Cortex of kidney (tissue), 1 donor: ENCODE results near the gene MIB1.

Experiments
- DNase-seq: peaks from one replicate; lab custom pipeline; 2025; lab: John Stamatoyannopoulos, UW

MIB1 gene

GRCh38 chr18:21815101-21815500 is 74.5 kb downstream of the MIB1 start:
- DNase-seq, result no peak

GRCh38 chr18:21820033-21820810 is 79.6 kb downstream of the MIB1 start:
- no peak for DNase-seq

- DNase-seq, result no peak
These were observed 80.2 kb downstream of the MIB1 start for GRCh38 chr18:21820811-21821143.

- DNase-seq, result no peak
These were observed 83.3 kb downstream of the MIB1 start for GRCh38 chr18:21823848-21824247.

- no peak for DNase-seq
These were observed 85.6 kb downstream of the MIB1 start for GRCh38 chr18:21826196-21826595.

DNA sequence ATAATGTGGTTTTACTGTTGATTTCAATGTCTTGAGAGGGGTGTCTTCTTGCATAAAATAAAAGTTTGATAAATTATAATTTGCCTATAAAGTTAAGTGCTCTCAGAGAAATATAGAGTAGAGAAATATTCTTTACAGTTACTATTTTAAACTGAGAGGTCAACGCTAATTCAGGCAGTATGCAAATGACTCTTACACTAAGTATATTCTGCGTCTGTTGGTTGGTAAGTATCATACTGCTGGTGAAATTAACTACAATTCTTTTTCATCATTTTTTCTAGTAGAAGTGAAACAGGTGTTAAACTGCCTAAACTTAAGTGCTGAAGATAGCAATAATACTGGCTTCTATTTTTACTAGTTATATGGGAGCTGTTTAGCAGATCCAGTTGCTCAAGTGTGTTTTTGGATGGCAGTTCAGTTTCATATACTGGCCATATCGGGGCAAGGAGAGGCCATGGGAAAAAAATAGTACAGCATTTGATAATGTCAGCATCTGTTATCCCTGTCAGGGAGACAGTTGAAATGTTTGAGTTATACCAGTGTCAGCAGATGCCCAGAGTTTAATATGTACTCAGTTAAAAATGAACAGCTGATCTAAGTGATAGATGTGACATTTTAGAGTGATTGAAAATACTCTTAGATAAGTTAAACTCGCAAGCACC is 86.2 kb downstream of the MIB1 start:
- DNase-seq, result no peak

DNA sequence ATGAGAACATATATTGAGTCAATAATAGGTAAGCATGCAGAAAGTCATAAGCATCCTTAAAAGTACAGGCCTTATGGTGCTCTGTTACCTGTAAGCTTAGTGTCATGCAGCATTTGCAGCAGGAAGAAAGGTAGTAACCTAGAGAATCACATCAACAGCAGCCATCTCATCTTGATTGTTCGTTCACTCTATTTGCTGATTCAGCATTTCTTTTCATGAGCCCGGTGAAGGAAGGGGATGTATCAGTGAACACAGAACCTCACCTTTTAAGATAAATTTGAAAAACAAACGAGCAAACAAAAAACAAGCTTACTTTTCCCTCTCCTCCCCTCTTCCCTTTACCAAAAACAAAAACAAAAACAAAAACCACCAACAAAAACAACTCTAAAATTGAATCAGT is 89.9 kb downstream of the MIB1 start:
- no peak for DNase-seq

GRCh38 chr18:21831413-21831831 is 90.8 kb downstream of the MIB1 start:
- no peak for DNase-seq

DNA sequence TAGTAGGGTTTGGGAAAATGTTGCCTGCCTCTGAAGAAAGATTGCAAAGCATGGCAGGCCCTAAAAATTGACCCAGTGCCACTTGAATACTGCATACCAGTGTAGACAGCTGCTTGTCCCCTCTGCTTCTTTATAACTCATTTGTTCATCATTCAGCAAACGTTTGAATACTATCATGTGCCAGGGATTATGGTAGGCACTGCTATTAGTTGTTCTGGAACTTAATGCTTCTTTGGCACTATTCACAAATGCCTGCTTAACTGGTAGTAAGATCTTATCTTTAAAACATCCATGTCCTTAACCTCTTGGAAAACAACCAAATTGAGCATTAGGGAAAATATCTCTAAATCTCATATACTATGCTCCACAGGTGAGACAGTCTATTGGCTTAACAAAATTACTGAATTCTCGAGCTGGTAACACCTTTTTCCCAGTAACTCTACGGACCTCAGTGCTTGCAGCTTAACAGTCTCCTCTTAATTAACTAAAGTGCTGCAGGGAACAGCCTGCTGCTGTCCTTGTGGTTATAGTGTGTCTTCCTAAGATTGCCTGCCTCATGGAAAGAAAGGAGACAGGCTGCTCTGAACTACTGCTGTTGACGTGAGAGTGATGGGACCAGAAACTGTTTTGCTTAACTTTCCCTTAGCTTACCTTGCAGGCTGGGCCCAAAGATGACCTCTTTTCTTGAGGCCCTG is 93.2 kb downstream of the MIB1 start:
- no peak for DNase-seq

DNA sequence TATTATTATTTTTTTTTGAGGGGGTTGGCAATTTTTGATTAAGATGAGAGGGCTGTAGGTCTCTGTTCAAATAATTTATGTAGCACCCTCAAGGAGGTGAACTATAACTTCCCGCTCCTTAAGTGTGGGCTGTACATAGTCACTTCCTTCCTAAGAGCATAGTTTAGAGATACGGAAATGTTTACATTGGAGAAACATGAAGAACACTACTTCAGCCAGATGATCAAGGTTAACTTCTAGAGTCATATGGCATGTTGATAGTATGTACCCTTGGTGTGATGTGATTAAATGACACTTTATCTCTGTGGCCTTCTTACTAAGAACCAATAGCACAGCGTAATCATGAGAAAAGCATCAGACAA is 93.7 kb downstream of the MIB1 start:
- no peak for DNase-seq

DNA sequence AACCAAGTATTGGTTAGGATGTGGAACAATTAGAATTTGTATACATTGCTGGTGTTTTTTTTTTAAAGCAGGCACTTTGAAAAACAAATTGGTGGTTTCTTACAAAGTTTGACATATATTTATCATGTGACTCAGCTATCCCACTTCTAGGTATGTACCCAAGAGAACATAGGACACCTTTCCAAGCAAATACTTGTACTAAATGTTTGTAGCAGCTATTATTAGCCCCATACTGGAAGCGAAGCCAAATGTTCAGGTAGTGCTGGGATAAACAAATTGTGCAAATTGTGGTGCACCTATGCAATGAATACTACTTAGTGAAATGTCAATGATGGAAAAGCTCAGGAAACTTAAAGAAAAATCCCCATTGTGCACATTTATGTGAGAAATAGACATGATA is 101.0 kb downstream of the MIB1 start:
- no peak for DNase-seq

DNA sequence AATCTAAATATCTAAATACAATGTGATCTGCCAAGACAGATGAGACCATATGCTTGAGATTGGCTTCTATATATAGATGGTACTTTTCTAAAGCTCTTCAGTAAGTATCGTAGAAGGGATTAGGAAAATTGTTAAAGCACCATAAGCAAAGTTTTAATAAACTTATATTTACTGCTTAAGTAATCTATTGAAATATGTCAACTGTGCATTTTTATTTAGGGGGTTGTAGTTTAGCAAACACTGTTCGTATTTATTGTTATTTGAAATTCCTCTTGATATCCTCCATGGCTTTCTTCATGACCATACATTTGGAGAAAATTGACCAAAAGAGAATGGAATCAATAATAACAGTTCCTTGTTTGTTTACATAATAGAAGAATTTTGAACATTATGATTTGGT is 102.7 kb downstream of the MIB1 start:
- DNase-seq, result no peak

- DNase-seq, result no peak
These were observed 110.9 kb downstream of the MIB1 start for GRCh38 chr18:21851327-21851961.

DNA sequence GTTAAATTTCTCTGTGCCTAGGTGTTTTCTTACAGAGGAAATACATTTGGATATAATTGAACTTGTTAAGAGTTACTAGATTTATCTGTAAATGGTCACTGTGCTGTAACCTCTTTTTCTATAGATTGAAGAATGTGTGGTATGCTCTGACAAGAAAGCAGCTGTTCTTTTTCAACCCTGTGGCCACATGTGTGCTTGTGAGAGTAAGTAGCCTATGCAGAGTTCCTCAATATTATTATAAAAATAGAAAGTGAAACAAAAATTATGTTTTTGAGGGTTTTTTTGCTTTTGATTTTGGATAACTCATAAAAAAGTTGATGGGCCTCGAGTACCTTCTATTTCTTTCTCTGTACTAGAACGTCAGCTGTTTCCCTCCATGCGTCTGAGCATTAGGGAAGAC is 112.4 kb downstream of the MIB1 start:
- no peak for DNase-seq

GRCh38 chr18:21853775-21854552 is 113.4 kb downstream of the MIB1 start:
- DNase-seq, result no peak

- DNase-seq, result no peak
These were observed 114.8 kb downstream of the MIB1 start for GRCh38 chr18:21855432-21855831.

GRCh38 chr18:21857871-21858270 is 117.3 kb downstream of the MIB1 start:
- DNase-seq, result no peak

DNA sequence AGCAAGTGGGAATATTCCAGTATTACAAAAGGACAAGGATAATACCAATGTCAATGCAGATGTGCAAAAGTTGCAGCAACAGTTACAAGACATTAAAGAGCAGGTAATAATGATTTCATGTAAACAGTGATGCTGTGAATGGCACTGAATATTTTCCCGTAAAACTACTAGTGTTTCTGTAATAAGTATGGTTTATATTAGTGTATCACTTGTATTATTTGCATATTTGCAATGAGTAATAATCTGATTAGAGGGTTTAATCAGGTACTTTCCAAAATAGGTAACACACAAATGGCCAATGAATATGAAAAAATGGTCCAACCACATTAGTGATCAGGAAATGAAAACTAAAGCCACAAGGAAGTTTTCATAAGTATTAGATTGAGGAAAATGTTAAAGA is 118.0 kb downstream of the MIB1 start:
- no peak for DNase-seq

DNA sequence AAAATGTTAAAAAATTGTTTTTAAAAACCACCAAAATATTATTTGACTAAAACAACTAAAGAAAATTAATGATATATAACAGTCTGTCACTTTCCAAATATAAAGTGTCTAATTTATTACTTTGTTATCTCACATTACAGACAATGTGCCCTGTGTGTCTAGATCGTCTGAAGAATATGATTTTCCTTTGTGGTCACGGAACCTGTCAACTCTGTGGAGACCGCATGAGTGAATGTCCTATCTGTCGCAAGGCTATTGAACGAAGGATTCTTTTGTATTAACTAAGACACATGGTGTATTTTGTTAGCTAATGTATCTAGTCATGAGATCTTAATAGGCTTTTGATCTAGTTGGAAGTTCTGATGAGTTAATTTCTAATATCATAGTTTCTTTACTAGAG is 123.8 kb downstream of the MIB1 start:
- no peak for DNase-seq

DNA sequence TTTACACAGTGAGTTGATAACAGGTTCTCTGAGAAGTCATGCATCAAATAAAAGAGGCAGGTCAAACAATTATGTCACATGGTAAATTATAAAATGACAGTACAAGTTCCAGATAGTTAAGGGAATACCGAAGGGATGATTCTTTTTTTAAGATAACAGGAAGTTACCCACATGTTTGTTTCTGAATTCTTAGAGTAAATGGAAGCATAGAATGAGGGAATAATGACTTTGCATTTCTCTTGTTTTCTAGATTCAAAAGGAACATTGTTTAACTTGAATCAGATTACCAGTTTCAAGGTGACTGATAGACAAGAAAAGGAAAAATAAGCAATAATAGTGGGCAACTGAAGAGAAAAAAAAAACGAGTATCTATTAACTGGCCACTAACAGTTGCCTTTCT is 124.5 kb downstream of the MIB1 start:
- no peak for DNase-seq

- no peak for DNase-seq
These were observed 128.2 kb downstream of the MIB1 start for GRCh38 chr18:21868770-21869169.

- DNase-seq, result no peak
These were observed 149.0 kb downstream of the MIB1 start for GRCh38 chr18:21889570-21889969.
